Smooth muscle cell of the brain vasculature (primary cell): ENCODE results near the gene CHRDL1.
"Not testable (repeated sequence)": the region's sequence is repeated elsewhere in the genome, so short reads cannot be mapped to it uniquely, and the experiment has no call there.

Experiments
- DNase-seq: peaks from one replicate; pipeline ENCODE4 v3.0.0-alpha.2; 2012; ENCODE audit warnings: low read depth, low spot score

Gene CHRDL1

DNA sequence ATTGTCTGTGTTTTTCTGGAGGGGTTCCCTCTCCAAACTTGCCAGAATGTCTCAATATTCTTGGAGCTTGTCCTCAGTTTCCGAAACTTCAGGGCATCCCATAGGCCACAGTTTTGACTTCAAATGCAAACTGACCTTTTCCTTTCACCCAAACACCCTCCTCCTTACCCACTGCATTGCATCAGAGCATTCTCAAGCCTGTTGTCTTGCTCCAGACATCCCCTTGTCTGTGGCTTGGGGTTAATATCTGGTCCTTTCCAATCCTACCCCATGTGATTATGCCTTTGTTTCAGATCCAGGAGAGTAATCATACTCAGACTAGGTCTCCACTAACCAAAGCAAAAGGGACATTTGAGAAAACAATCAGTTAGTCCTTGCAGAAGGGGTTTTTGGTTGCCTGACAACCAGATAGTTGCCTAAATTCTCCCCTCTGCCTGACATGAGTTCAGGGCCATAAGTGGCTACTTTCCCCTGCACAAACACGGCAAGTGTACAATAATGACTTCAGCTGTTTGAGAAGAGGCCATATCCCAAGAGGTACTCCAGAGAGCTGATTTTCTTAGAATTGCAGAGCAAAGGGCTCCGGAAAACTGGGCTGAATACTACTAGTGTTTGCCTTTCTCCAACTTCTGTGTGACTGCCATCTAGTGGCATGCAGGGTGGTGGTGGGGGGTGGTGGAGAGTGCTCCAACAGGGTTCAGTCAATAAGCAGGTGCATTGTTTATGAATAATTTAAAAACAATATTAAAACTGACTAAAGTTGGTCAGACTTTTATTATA, 130.2 kb downstream of the CHRDL1 start:
- no peak for DNase-seq

- DNase-seq, result no peak
Measured at GRCh38 chrX:110657073-110657472, 138.5 kb downstream of the CHRDL1 start.

- DNase-seq, result not testable (repeated sequence)
Measured at GRCh38 chrX:110654280-110654679, 141.3 kb downstream of the CHRDL1 start.

DNA sequence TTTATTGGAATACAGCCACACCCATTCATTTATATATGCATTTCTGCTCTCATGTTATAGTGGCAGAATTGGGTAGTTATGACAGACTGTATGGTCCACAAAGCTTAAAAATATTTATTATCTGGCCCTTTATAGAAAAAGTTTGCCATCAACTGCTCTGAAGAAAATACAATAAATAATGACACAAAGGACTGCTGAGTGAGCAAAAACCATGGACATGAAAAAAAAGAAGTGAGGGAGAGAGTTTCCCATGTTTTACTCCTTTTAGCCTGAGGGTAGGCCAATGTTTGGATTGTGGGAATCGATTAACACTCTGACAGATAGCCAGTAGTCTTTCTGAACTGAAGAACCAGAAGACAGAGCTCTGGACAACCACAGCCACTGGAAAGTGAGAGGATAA, 149.2 kb downstream of the CHRDL1 start:
- no peak for DNase-seq
